GM12891 (cell line): ENCODE results near the gene RAB6B.

Source experiments
- PAX5 ChIP-seq: IDR thresholded peaks from 2 replicates; pipeline ENCODE4 v1.6.1; 2011; ENCODE audit warnings: low read length, moderate library complexity, mild to moderate bottlenecking; ENCODE audit not compliant: insufficient read depth, severe bottlenecking
- POLR2A ChIP-seq: IDR thresholded peaks from 2 replicates; pipeline ENCODE4 v1.6.1; 2011; ENCODE audit warnings: low read depth, low read length, control low read depth
- POLR2AphosphoS5 ChIP-seq: IDR thresholded peaks from 2 replicates; pipeline ENCODE4 v1.6.1; 2011; ENCODE audit warnings: low read depth, low read length, control low read depth
- POU2F2 ChIP-seq: IDR thresholded peaks from 2 replicates; pipeline ENCODE4 v1.6.1; 2011; ENCODE audit warnings: low read depth, mild to moderate bottlenecking, control low read depth, low read length, moderate library complexity
- SPI1 ChIP-seq: IDR thresholded peaks from 2 replicates; pipeline ENCODE4 v1.6.1; 2011; ENCODE audit warnings: low read depth, low read length, control low read depth
- TAF1 ChIP-seq: IDR thresholded peaks from 2 replicates; pipeline ENCODE4 v1.6.1; 2011; ENCODE audit warnings: low read depth, low read length, control low read depth

DNA sequence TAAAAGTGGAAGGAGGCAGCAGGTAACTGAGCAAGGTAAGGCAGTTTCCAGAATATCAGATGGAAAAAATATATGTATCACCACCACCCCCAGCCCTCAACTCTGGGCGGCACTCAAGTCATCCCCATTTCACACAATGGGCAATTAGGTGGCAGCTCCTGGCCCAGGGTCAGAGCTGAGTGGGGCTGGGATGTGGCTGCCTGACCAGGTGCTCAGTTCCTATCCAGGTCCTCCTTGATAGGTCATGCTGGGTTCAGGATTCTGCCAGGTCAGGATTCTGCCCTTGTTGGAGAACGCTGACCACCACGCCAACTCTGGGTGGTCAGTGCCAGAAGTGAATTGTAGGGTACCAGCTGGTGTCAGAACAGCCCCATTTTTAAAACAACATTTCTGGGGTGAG lies 29.5 kb downstream of the RAB6B start:
- TF ChIP-seq POLR2A (no peak), PAX5 (no peak), SPI1 (no peak), TAF1 (no peak), POLR2AphosphoS5 (no peak), POU2F2 (no peak)
